ENCODE results near the gene HSPG2. TPM values are rescaled to one million over a fixed set of nuclear protein-coding genes. Genes with fewer than 3 reads are reported as not detected.

HSPG2 gene
- total RNA-seq, 4 donors from 2014 or later, result 75.7 to 239 (median 96.8) TPM

GRCh38 chr1:21825393-21825792 is 111.7 kb downstream of the HSPG2 start:
- no peaks in the 10 kb centered on the region for H3K27me3 ChIP-seq
- no peak for DNase-seq
- H3K9me3 ChIP-seq, result no peaks in the 10 kb centered on the region
- no peaks in the 10 kb centered on the region for H3K4me1 ChIP-seq
- no peak overlapping the region for H3K4me3 ChIP-seq (replicated peaks in 1 of 3)
- intact Hi-C loops (cut with DNase I), result no loop called here
- 94 to 96% methylated on average over 7 of the region's 7 CpGs for WGBS, 2 donors
- H3K27ac ChIP-seq, result no peak overlapping the region
- TF ChIP-seq POLR2A (IDR thresholded peaks at IDR 0.05), result no peak
- TF ChIP-seq, protein P1, sequence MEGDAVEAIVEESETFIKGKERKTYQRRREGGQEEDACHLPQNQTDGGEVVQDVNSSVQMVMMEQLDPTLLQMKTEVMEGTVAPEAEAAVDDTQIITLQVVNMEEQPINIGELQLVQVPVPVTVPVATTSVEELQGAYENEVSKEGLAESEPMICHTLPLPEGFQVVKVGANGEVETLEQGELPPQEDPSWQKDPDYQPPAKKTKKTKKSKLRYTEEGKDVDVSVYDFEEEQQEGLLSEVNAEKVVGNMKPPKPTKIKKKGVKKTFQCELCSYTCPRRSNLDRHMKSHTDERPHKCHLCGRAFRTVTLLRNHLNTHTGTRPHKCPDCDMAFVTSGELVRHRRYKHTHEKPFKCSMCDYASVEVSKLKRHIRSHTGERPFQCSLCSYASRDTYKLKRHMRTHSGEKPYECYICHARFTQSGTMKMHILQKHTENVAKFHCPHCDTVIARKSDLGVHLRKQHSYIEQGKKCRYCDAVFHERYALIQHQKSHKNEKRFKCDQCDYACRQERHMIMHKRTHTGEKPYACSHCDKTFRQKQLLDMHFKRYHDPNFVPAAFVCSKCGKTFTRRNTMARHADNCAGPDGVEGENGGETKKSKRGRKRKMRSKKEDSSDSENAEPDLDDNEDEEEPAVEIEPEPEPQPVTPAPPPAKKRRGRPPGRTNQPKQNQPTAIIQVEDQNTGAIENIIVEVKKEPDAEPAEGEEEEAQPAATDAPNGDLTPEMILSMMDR (IDR thresholded peaks at IDR 0.05), result no peak
- H3K36me3 ChIP-seq, result peaks cover 68 to 72% of the 10 kb centered on the region in 2 donors

GRCh38 chr1:21824926-21825325 is 112.2 kb downstream of the HSPG2 start:
- Histone ChIP-seq H3K4me3 (replicated peaks in 1 of 3) (no peak overlapping the region), H3K27ac (no peak overlapping the region), H3K9me3 (no peaks in the 10 kb centered on the region), H3K36me3 (peaks cover 68 to 69% of the 10 kb centered on the region in 2 donors), H3K27me3 (no peaks in the 10 kb centered on the region), H3K4me1 (no peaks in the 10 kb centered on the region)
- intact Hi-C loops (cut with DNase I), result no loop called here
- DNase-seq, result no peak
- 81 to 90% methylated on average over 2 of the region's 2 CpGs for WGBS, 2 donors
- no peak for TF ChIP-seq POLR2A (IDR thresholded peaks at IDR 0.05)
- TF ChIP-seq, protein P1 (IDR thresholded peaks at IDR 0.05), result no peak

GRCh38 chr1:21823980-21824702 is 113.0 kb downstream of the HSPG2 start:
- Histone ChIP-seq H3K27ac (no peak overlapping the region), H3K9me3 (no peaks in the 10 kb centered on the region), H3K36me3 (peaks cover 61 to 62% of the 10 kb centered on the region in 2 donors), H3K27me3 (no peaks in the 10 kb centered on the region), H3K4me3 (replicated peaks in 1 of 3) (no peak overlapping the region), H3K4me1 (no peaks in the 10 kb centered on the region)
- no peak for DNase-seq
- WGBS, 2 donors, result 93 to 94% methylated on average over 12 to 20 of the region's 22 CpGs
- intact Hi-C loops (cut with DNase I), result no loop called here
- TF ChIP-seq POLR2A (IDR thresholded peaks at IDR 0.05), result no peak
- TF ChIP-seq, protein P1 (IDR thresholded peaks at IDR 0.05), result no peak

GRCh38 chr1:21823206-21823979 is 113.7 kb downstream of the HSPG2 start:
- DNase-seq, result no peak
- Histone ChIP-seq H3K4me1 (no peaks in the 10 kb centered on the region), H3K36me3 (peaks cover 54 to 55% of the 10 kb centered on the region in 2 donors), H3K27ac (no peak overlapping the region), H3K4me3 (replicated peaks in 1 of 3) (no peak overlapping the region), H3K27me3 (no peaks in the 10 kb centered on the region), H3K9me3 (no peaks in the 10 kb centered on the region)
- intact Hi-C loops (cut with DNase I), result no loop called here
- 92 to 94% methylated on average over 32 to 36 of the region's 44 CpGs for WGBS, 2 donors
- no peak for TF ChIP-seq POLR2A (IDR thresholded peaks at IDR 0.05)
- TF ChIP-seq, protein P1 (IDR thresholded peaks at IDR 0.05), result no peak

DNA sequence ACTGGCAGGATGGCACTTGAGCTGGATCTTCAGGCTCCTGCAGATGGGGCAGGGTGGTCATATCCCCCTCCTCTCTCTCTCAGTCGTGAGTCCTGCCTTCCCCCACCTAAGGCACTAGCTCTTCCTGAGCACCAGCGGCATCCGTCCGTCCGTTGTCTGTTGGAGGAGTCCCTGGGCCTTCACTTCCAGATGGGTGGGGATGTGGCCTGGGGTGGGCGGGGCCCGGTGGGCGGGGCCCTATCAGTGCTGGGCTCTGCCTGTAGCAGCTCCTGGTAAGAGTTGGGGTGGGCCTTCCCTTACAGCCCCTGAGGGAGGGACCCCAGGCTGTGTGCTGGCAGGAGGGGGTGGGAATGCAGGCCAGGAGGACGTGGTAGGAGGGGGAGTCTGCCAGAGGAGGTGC is 114.8 kb downstream of the HSPG2 start:
- WGBS, 2 donors, result 53 to 85% methylated on average over 7 to 8 of the region's 9 CpGs
- TF ChIP-seq POLR2A (IDR thresholded peaks at IDR 0.05), result no peak
- TF ChIP-seq, protein P1 (IDR thresholded peaks at IDR 0.05), result no peak
- no peak for DNase-seq
- Histone ChIP-seq H3K9me3 (no peaks in the 10 kb centered on the region), H3K27ac (no peak overlapping the region), H3K27me3 (no peaks in the 10 kb centered on the region), H3K4me3 (replicated peaks in 1 of 3) (no peak overlapping the region), H3K36me3 (peaks cover 43 to 44% of the 10 kb centered on the region in 2 donors), H3K4me1 (no peaks in the 10 kb centered on the region)
- intact Hi-C loops (cut with DNase I), result no loop called here

Measured in thyroid gland (tissue), 4 donors.